GM13976 (cell line): Measurements from ENCODE around the gene FLT3LG.

Experiments used
- DNase-seq: peaks from one replicate; pipeline ENCODE4 v3.0.0; 2012; ENCODE audit warnings: low spot score
- CTCF ChIP-seq: IDR thresholded peaks from 2 replicates; pipeline ENCODE4 v1.5.1; 2012; ENCODE audit warnings: borderline replicate concordance, mild to moderate bottlenecking; ENCODE audit not compliant: insufficient read depth; ENCODE audit errors: extremely low read depth, missing control alignments, control extremely low read depth
- in situ Hi-C: fragments of 300-500 bp; cut with MboI; formaldehyde crosslinking; loops from one replicate; pipeline ENCODE4 v1.12.0; 2022; ENCODE audit warnings: low sequenced_read_pairs, mixed read lengths, inconsistent platforms; ENCODE audit not compliant: unreplicated experiment

FLT3LG gene

GRCh38 chr19:49473868-49474541 is at the start of gene FLT3LG:
Gene FLT3LG (plus strand): TSS chr19:49474215. CDS start chr19:49474640, 425 bp downstream.
- peak; percentile 95 for DNase-seq

GRCh38 chr19:49425178-49425577 is 48.8 kb upstream of the FLT3LG start, which contains the start of gene GFY:
Gene GFY (plus strand): TSS chr19:49425388. CDS start chr19:49426431, 1,043 bp downstream.
- TF ChIP-seq CTCF = no peak
- in situ Hi-C loops = loop anchor here (25.0 kb wide), 1 partner anchor 163 kb away; no protein-coding TSS in a partner anchor
- DNase-seq = no peak

More at GRCh38 chr19:49473868-49474541, at the start of gene FLT3LG:
- in situ Hi-C loops = no loop called here
- TF ChIP-seq CTCF = peak; percentile 97

GRCh38 chr19:49425922-49426592 is 48.0 kb upstream of the FLT3LG start:
- TF ChIP-seq CTCF = no peak
- peak; percentile 38 for DNase-seq
- in situ Hi-C loops = loop anchor here (25.0 kb wide), 1 partner anchor 164 kb away; no protein-coding TSS in a partner anchor

GRCh38 chr19:49427339-49427738 is 46.7 kb upstream of the FLT3LG start:
- no peak for TF ChIP-seq CTCF
- in situ Hi-C loops = loop anchor here (25.0 kb wide), 1 partner anchor 165 kb away; no protein-coding TSS in a partner anchor
- no peak for DNase-seq

- peak; percentile 72 for DNase-seq
- no peak for TF ChIP-seq CTCF
- in situ Hi-C loops = loop anchor here (25.0 kb wide), 1 partner anchor 166 kb away; no protein-coding TSS in a partner anchor
Measured at GRCh38 chr19:49427855-49428546, 46.0 kb upstream of the FLT3LG start.

GRCh38 chr19:49428547-49429451 is 45.2 kb upstream of the FLT3LG start:
- no peak for DNase-seq
- in situ Hi-C loops = loop anchor here (25.0 kb wide), 1 partner anchor 166 kb away; no protein-coding TSS in a partner anchor
- TF ChIP-seq CTCF = no peak
